Spleen (tissue), 11 donors: ENCODE measurements around the gene DNPH1. TPM values are rescaled to one million over a fixed set of nuclear protein-coding genes. Genes with fewer than 3 reads are reported as not detected.
A peak's percentile ranks its signal among the peaks of the same experiment; 100 is the strongest.

ENCODE experiments used
- DNase-seq: peaks from one replicate; pipeline ENCODE4 v3.0.0-alpha.2; 2020
- H3K27ac ChIP-seq, 8 donors: fragments of 200-600 bp; sonication (generic) in 7 of 8; 1 replicate in 4 of 8; 2 replicates in 4 of 8; pipeline versions ENCODE4 v1.5.0 to v1.8.0; 2016 to 2021; ENCODE audit warnings: inconsistent platforms in 4 of 8, mild to moderate bottlenecking in 4 of 8, moderate library complexity in 1 of 8
- H3K27me3 ChIP-seq, 7 donors: fragments of 200-600 bp; sonication (generic) in 6 of 7; replicated peaks in 1 of 7; 1 replicate in 4 of 7; 2 replicates in 3 of 7; pipeline versions ENCODE4 v1.5.0 to v1.8.0; 2016 to 2021; ENCODE audit warnings: inconsistent platforms in 3 of 7, mild to moderate bottlenecking in 1 of 7
- H3K36me3 ChIP-seq, 6 donors: fragments of 200-600 bp; sonication (generic) in 5 of 6; 1 replicate in 4 of 6; 2 replicates in 2 of 6; pipeline versions ENCODE4 v1.5.0 to v1.8.0; 2016 to 2021; ENCODE audit warnings: inconsistent platforms in 2 of 6
- H3K4me1 ChIP-seq, 6 donors: fragments of 200-600 bp; sonication (generic) in 5 of 6; 1 replicate in 3 of 6; 2 replicates in 3 of 6; pipeline versions ENCODE4 v1.5.0 to v1.8.0; 2016 to 2021; ENCODE audit warnings: inconsistent platforms in 3 of 6
- H3K4me3 ChIP-seq, 8 donors: fragments of 200-600 bp; sonication (generic) in 7 of 8; 1 replicate in 4 of 8; 2 replicates in 4 of 8; pipeline versions ENCODE4 v1.5.0 to v1.8.0; 2016 to 2021; ENCODE audit warnings: inconsistent platforms in 4 of 8, mild to moderate bottlenecking in 4 of 8, moderate library complexity in 2 of 8
- H3K9me3 ChIP-seq, 8 donors: fragments of 200-600 bp; sonication (generic) in 7 of 8; 1 replicate in 4 of 8; 2 replicates in 4 of 8; pipeline versions ENCODE4 v1.5.0 to v1.8.0; 2016 to 2021; ENCODE audit warnings: inconsistent platforms in 4 of 8
- POLR2A ChIP-seq, 3 donors: fragments of 450-650 bp; IDR thresholded peaks; one replicate each; pipeline ENCODE4 v1.5.1; 2017; ENCODE audit warnings: antibody characterized with exemption in 3 of 3, mild to moderate bottlenecking in 1 of 3
- POLR2AphosphoS5 ChIP-seq, 3 donors: sonication (generic); formaldehyde crosslinking; IDR thresholded peaks; one replicate each; pipeline ENCODE4 v1.5.1; 2017; ENCODE audit warnings: antibody characterized with exemption in 3 of 3
- WGBS, 5 donors: extraction: QIAGEN DNeasy Blood & Tissue Kit in 3 of 5; methylation state at CpG; one replicate each; pipeline versions ENCODE4 v1.1.5 to v1.1.7; 2013 to 2018; 5-methylcytosine and 5-hydroxymethylcytosine counted together
- intact Hi-C: fragments of 100-400 bp; cut with DNase I; formaldehyde crosslinking; loops from one replicate; pipeline ENCODE4 v1.15.0; 2023; ENCODE audit warnings: low total_unique reads
- polyA plus RNA-seq, 3 donors: library from polyadenylated mRNA; stranded (reverse); fragments of 200-250 nt; gene quantifications; one replicate each; pipeline ENCODE4 v1.2.1, GENCODE V29; 2013
- total RNA-seq, 7 donors: library from RNA; depleted of rRNA in 3 of 7; stranded (reverse); fragments of >200 nt in 3 of 7; fragmentation: NEBNext Ultra II Directional in 4 of 7; extraction: Animal tissue kit (Norgen Biotek cat#: 25700) in 4 of 7; gene quantifications; one replicate each; pipeline versions ENCODE4 v1.1.0 to v1.2.1, GENCODE V29; 2016 to 2021
- donor health status: healthy with polysubstance abuse.
- donor health status: DM: no; HTN: no; CAD: no; lungs with moderate emphysema.
- donor health status: DM: no; HTN: no; CAD: no.
- donor health status: Bipolar disorder and iron deficiency.
- donor health status: healthy.
- donor health status: DM: no; HTN: no; CAD: no.
- donor health status: DM: yes; HTN: yes; CAD: no.

Gene DNPH1
- total and polyA plus RNA-seq, 10 donors: 33.2 to 201 (median 58.0) TPM

DNA sequence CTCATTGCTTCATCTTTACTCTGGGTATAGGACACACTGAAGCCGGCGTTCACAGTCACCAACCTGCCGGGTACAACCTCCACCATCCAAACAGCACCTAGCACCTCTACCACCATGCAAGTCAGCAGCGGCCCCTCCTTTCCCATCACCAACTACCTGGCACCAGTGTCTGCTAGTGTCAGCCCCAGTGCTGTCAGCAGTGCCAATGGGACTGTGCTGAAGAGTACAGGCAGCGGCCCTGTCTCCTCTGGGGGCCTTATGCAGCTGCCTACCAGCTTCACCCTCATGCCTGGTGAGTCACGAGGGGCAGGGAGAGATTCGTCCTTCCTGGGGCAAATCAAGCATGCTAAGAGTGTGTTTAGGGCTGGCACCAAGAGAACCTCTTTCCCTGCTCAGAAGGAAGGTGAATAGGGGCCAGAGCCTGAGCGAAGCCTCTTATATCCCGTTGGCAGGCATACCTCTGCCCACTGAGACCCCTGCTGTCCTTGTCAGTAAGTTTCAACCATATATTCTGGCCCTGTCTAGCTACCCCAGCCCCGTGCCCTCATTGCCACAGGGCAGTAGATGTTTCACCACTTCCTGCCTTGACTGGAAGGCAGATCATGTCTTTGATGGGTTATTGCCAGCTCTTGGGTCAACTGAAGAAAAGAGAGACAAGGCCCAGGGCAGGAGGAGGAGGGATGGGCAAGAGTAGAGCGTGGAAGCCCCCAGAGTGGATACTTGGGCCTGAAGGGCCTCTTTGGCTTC, 53.4 kb downstream of the DNPH1 start:
- Histone ChIP-seq H3K27ac (peak overlapping the region in 7 of 8 donors; percentile 88 to 99 (median 99)), H3K36me3 (peaks cover 4 to 60% (median 54%) of the 10 kb centered on the region in 6 donors)
- intact Hi-C loops: no loop called here

More for the DNA sequence above, 53.4 kb downstream of the DNPH1 start:
- 72 to 92% (median 76%) methylated on average over 9 to 11 of the region's 11 CpGs for WGBS, 5 donors
- Histone ChIP-seq H3K9me3 (no peaks in the 10 kb centered on the region), H3K4me1 (peaks cover 32 to 55% (median 43%) of the 10 kb centered on the region in 6 donors), H3K4me3 (peak overlapping the region in 1 of 8 donors; percentile 7), H3K27me3 (no peaks in the 10 kb centered on the region)
- peak in 1 of 3 donors; percentile 49 for TF ChIP-seq POLR2AphosphoS5 (IDR thresholded peaks at IDR 0.05)
- TF ChIP-seq POLR2A (IDR thresholded peaks at IDR 0.05): no peak
- DNase-seq: peak; percentile 76

Other genes starting within 250 kb of the DNPH1 start
- gene PPP2R5D, start 244.9 kb downstream of the DNPH1 start, total RNA-seq: 10 to 100 TPM; 23.6 to 40.2 (median 27.7) TPM
- gene PPP2R5D, start 244.9 kb downstream of the DNPH1 start, polyA plus RNA-seq: 10 to 100 TPM; 15.3 to 18.1 (median 15.6) TPM
- 10 to 100 TPM; 33.3 to 51.4 (median 39.4) TPM for gene MEA1, start 215.5 kb downstream of the DNPH1 start, total RNA-seq
- gene MEA1, start 215.5 kb downstream of the DNPH1 start, polyA plus RNA-seq: 10 to 100 TPM; 79.2 to 89.4 (median 88.9) TPM
- gene KLHDC3, start 215.2 kb downstream of the DNPH1 start, total RNA-seq: 10 to 100 TPM; 37.3 to 89.2 (median 68.7) TPM
- 10 to 100 TPM; 53.0 to 83.2 (median 54.8) TPM for gene KLHDC3, start 215.2 kb downstream of the DNPH1 start, polyA plus RNA-seq
- gene RRP36, start 207.9 kb downstream of the DNPH1 start, total RNA-seq: 10 to 100 TPM; 34.9 to 63.4 (median 43.8) TPM
- 10 to 100 TPM; 32.0 to 39.5 (median 32.3) TPM for gene RRP36, start 207.9 kb downstream of the DNPH1 start, polyA plus RNA-seq
- 10 to 100 TPM; 11.8 to 23.1 (median 13.7) TPM for gene CUL7, start 175.6 kb downstream of the DNPH1 start, total RNA-seq
- 1 to 10 TPM; 3.6 to 7.7 (median 4.9) TPM for gene CUL7, start 175.6 kb downstream of the DNPH1 start, polyA plus RNA-seq
- gene MRPL2, start 170.0 kb downstream of the DNPH1 start, total RNA-seq: 10 to 100 TPM; 11.0 to 43.4 (median 31.0) TPM
- 10 to 100 TPM; 47.9 to 53.9 (median 52.7) TPM for gene MRPL2, start 170.0 kb downstream of the DNPH1 start, polyA plus RNA-seq
- gene KLC4, start 169.8 kb downstream of the DNPH1 start, total RNA-seq: 10 to 100 TPM; 19.6 to 27.0 (median 21.5) TPM
- 10 to 100 TPM; 13.2 to 20.0 (median 19.2) TPM for gene KLC4, start 169.8 kb downstream of the DNPH1 start, polyA plus RNA-seq
- gene PTK7, start 153.2 kb downstream of the DNPH1 start, total RNA-seq: 10 to 100 TPM; 20.4 to 66.4 (median 35.1) TPM
- gene PTK7, start 153.2 kb downstream of the DNPH1 start, polyA plus RNA-seq: 10 to 100 TPM in 1 of 3 donors, 1 to 10 TPM in 2; 6.0 to 13.0 (median 8.7) TPM
- 10 to 100 TPM; 23.5 to 45.6 (median 29.6) TPM for gene SRF, start 58.2 kb downstream of the DNPH1 start, total RNA-seq
- 10 to 100 TPM; 11.6 to 25.3 (median 14.3) TPM for gene SRF, start 58.2 kb downstream of the DNPH1 start, polyA plus RNA-seq
- gene CUL9, start 47.3 kb downstream of the DNPH1 start, total RNA-seq: 10 to 100 TPM; 54.0 to 81.5 (median 68.5) TPM
- 100 to 1,000 TPM in 2 of 3 donors, 10 to 100 TPM in 1; 50.4 to 145 (median 113) TPM for gene CUL9, start 47.3 kb downstream of the DNPH1 start, polyA plus RNA-seq
- gene TTBK1, start 14.0 kb upstream of the DNPH1 start, total RNA-seq: under 1 TPM in 6 of 7 donors, not detected in 1; 0.07 to 0.32 (median 0.11) TPM
- gene TTBK1, start 14.0 kb upstream of the DNPH1 start, polyA plus RNA-seq: under 1 TPM; 0.05 to 0.19 (median 0.07) TPM
- not detected for gene SLC22A7, start 68.8 kb upstream of the DNPH1 start, total RNA-seq
- gene SLC22A7, start 68.8 kb upstream of the DNPH1 start, polyA plus RNA-seq: not detected
- 10 to 100 TPM in 1 of 7 donors, 1 to 10 TPM in 6; 6.4 to 11.6 (median 7.1) TPM for gene CRIP3, start 79.3 kb upstream of the DNPH1 start, total RNA-seq
- 10 to 100 TPM; 15.1 to 36.5 (median 35.8) TPM for gene CRIP3, start 79.3 kb upstream of the DNPH1 start, polyA plus RNA-seq
- 10 to 100 TPM; 28.9 to 56.9 (median 39.5) TPM for gene ZNF318, start 140.2 kb upstream of the DNPH1 start, total RNA-seq
- 10 to 100 TPM in 2 of 3 donors, 1 to 10 TPM in 1; 8.6 to 15.6 (median 10.8) TPM for gene ZNF318, start 140.2 kb upstream of the DNPH1 start, polyA plus RNA-seq
- 10 to 100 TPM; 19.4 to 52.6 (median 35.0) TPM for gene ABCC10, start 198.1 kb upstream of the DNPH1 start, total RNA-seq
- 10 to 100 TPM; 13.1 to 28.6 (median 28.5) TPM for gene ABCC10, start 198.1 kb upstream of the DNPH1 start, polyA plus RNA-seq
- under 1 TPM in 5 of 7 donors, not detected in 2; 0.38 to 0.68 (median 0.54) TPM for gene DLK2, start 226.1 kb upstream of the DNPH1 start, total RNA-seq
- under 1 TPM; 0.12 to 0.26 (median 0.17) TPM for gene DLK2, start 226.1 kb upstream of the DNPH1 start, polyA plus RNA-seq
- 10 to 100 TPM; 32.1 to 40.0 (median 37.7) TPM for gene TJAP1, start 248.1 kb upstream of the DNPH1 start, total RNA-seq
- 10 to 100 TPM; 13.5 to 32.1 (median 27.4) TPM for gene TJAP1, start 248.1 kb upstream of the DNPH1 start, polyA plus RNA-seq